Omental fat pad (tissue), 4 donors: Measurements from ENCODE around the gene PLSCR4. TPM values are rescaled to one million over a fixed set of nuclear protein-coding genes. Genes with fewer than 3 reads are reported as not detected.
A peak's percentile ranks its signal among the peaks of the same experiment; 100 is the strongest.

Experiments
- ATAC-seq: fragments of 150-250 bp; one replicate; pipeline ENCODE4 v1.9.1; 2016; ENCODE audit warnings: mild to moderate bottlenecking, moderate library complexity; ENCODE audit not compliant: low FRiP score
- DNase-seq: peaks from one replicate; pipeline ENCODE4 v3.0.0-alpha.2; 2019; ENCODE audit warnings: low spot score
- total RNA-seq, 4 donors: library from RNA; depleted of rRNA; stranded (reverse); fragments of >200 nt; gene quantifications; one replicate each; pipeline ENCODE4 v1.1.0, GENCODE V29; 2016
- TF ChIP-seq, protein P1 (sequence below), 3 donors: fragments of 450-650 bp; IDR thresholded peaks; one replicate each; pipeline ENCODE4 v1.5.1; 2016 to 2017; ENCODE audit warnings: antibody characterized with exemption in 3 of 3, mild to moderate bottlenecking in 3 of 3, moderate library complexity in 2 of 3

PLSCR4 gene
- total RNA-seq, 4 donors from 2014 or later: 84.7 to 191 (median 91.7) TPM

GRCh38 chr3:146145642-146146041 is 105.3 kb downstream of the PLSCR4 start:
- DNase-seq: no peak
- TF ChIP-seq, protein P1, sequence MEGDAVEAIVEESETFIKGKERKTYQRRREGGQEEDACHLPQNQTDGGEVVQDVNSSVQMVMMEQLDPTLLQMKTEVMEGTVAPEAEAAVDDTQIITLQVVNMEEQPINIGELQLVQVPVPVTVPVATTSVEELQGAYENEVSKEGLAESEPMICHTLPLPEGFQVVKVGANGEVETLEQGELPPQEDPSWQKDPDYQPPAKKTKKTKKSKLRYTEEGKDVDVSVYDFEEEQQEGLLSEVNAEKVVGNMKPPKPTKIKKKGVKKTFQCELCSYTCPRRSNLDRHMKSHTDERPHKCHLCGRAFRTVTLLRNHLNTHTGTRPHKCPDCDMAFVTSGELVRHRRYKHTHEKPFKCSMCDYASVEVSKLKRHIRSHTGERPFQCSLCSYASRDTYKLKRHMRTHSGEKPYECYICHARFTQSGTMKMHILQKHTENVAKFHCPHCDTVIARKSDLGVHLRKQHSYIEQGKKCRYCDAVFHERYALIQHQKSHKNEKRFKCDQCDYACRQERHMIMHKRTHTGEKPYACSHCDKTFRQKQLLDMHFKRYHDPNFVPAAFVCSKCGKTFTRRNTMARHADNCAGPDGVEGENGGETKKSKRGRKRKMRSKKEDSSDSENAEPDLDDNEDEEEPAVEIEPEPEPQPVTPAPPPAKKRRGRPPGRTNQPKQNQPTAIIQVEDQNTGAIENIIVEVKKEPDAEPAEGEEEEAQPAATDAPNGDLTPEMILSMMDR (IDR thresholded peaks at IDR 0.05): no peak
- no peak for ATAC-seq

- ATAC-seq: peak; percentile 64
- DNase-seq: no peak
- TF ChIP-seq, protein P1 (IDR thresholded peaks at IDR 0.05): no peak
Observed at GRCh38 chr3:146142757-146143156, 108.1 kb downstream of the PLSCR4 start.

Other genes with a start within 250 kb of the PLSCR4 start
- 100 to 1,000 TPM in 3 of 4 donors, 10 to 100 TPM in 1; 35.3 to 180 (median 107) TPM for gene PLOD2, start 89.9 kb downstream of the PLSCR4 start, total RNA-seq
- gene PLSCR2, start 218.5 kb upstream of the PLSCR4 start, total RNA-seq: not detected